ENCODE results near the gene STRADB. TPM values are rescaled to one million over a fixed set of nuclear protein-coding genes. Genes with fewer than 3 reads are reported as not detected.

Gene STRADB
- total RNA-seq, 1 experiment from 2014 or later: 40.5 TPM

- H3K27me3 Mint-ChIP-seq (ENCODE audit: low read depth): no peaks in the 10 kb centered on the region
These were observed 36.4 kb upstream of the STRADB start for GRCh38 chr2:201415149-201415548.

More at GRCh38 chr2:201415149-201415548, 36.4 kb upstream of the STRADB start:
- no peak for DNase-seq
- peaks cover 2% of the 10 kb centered on the region; the same call in 1 of the 2 replicates for H3K4me1 ChIP-seq (ENCODE audit: insufficient read depth, low read length)
- no peak overlapping the region for H3K4me2 ChIP-seq (ENCODE audit: insufficient read depth, insufficient read length, low read length)
- no peak overlapping the region for H3K23ac ChIP-seq (ENCODE audit: insufficient read length, low read depth, low read length)
- H4K20me1 ChIP-seq (ENCODE audit: control insufficient read depth, insufficient read depth, insufficient read length): no peaks in the 10 kb centered on the region
- H3K79me2 ChIP-seq (ENCODE audit: insufficient read depth, low read length): no peaks in the 10 kb centered on the region
- Mint-ChIP-seq H3K27ac (no peak overlapping the region), H3K4me3 (no peak overlapping the region), H3K9me3 (no peaks in the 10 kb centered on the region), H3K4me1 (peaks cover 3% of the 10 kb centered on the region in 2 experiments; a peak in 3 of 4 replicates), H3K36me3 (ENCODE audit: insufficient read depth in 1 of 3, low read depth in 3 of 3) (peaks cover 0 to 6% (median 3%) of the 10 kb centered on the region in 3 experiments; a peak in 3 of 7 replicates)
- H3K9ac ChIP-seq (ENCODE audit: extremely low read depth, insufficient read length, low read length): no peak overlapping the region
- H3K4ac ChIP-seq (ENCODE audit: low read depth, low read length): no peak overlapping the region
- no peak overlapping the region for H4K91ac ChIP-seq (ENCODE audit: insufficient read length, low read depth, low read length)
- no peaks in the 10 kb centered on the region for H3K79me1 ChIP-seq (ENCODE audit: insufficient read depth, low read depth, low read length, poor library complexity, severe bottlenecking)
- H3K56ac ChIP-seq (ENCODE audit: insufficient read length, low read depth, low read length): no peak overlapping the region
- no peaks in the 10 kb centered on the region for H3K23me2 ChIP-seq (ENCODE audit: insufficient read length, low read depth, low read length, poor library complexity, severe bottlenecking)
- H3K9me3 ChIP-seq (ENCODE audit: control insufficient read depth, low read depth, low read length): no peaks in the 10 kb centered on the region
- no peak overlapping the region for H3T11ph ChIP-seq (ENCODE audit: low read length)
- TF ChIP-seq CTCF (conservative IDR thresholded peaks at IDR 0.05): no peak
- H2BK5ac ChIP-seq (ENCODE audit: insufficient read length, low read length): no peak overlapping the region
- no peak overlapping the region for H2BK15ac ChIP-seq (ENCODE audit: low read depth, low read length)
- no peak overlapping the region for H3K14ac ChIP-seq (ENCODE audit: insufficient read depth, low read length)
- H2AFZ ChIP-seq (ENCODE audit: low read length): no peak overlapping the region
- H3K27ac ChIP-seq (ENCODE audit: insufficient read length, low read depth, low read length): no peak overlapping the region
- H3K27me3 ChIP-seq (ENCODE audit: insufficient read depth, low read length): no peaks in the 10 kb centered on the region
- H3K18ac ChIP-seq (ENCODE audit: insufficient read length, low read depth, low read length): no peak overlapping the region
- WGBS (ENCODE audit: extremely low coverage, insufficient read length, low lambda C conversion rate): no CpG with 5 or more reads among the region's 2 CpGs
- no peak overlapping the region for H4K8ac ChIP-seq (replicated peaks; ENCODE audit: insufficient read length, low read depth, low read length)
- H2BK20ac ChIP-seq (ENCODE audit: low read depth, low read length, poor library complexity, severe bottlenecking): no peak overlapping the region
- no peak overlapping the region for H2AK5ac ChIP-seq (ENCODE audit: insufficient read length, low read length)
- H4K5ac ChIP-seq (ENCODE audit: insufficient read length, low read depth, low read length): no peak overlapping the region
- H2BK120ac ChIP-seq (ENCODE audit: low read depth, low read length, poor library complexity, severe bottlenecking): no peak overlapping the region
- H2BK12ac ChIP-seq (ENCODE audit: insufficient read length, low read depth, low read length): no peak overlapping the region

Measured in H9 (cell line).